AG09319 (cell line): ENCODE measurements around the gene OR8K3.

Experiments used
- DNase-seq: peaks from one replicate; pipeline ENCODE4 v3.0.0-alpha.2; 2010; ENCODE audit warnings: low read depth; ENCODE audit errors: extremely low read depth
- TF ChIP-seq, protein P1 (sequence below): IDR thresholded peaks from 2 replicates; pipeline ENCODE4 v1.5.1; 2011; ENCODE audit warnings: low read depth, mild to moderate bottlenecking, inconsistent platforms, low read length, moderate library complexity

The OR8K3 gene

DNA sequence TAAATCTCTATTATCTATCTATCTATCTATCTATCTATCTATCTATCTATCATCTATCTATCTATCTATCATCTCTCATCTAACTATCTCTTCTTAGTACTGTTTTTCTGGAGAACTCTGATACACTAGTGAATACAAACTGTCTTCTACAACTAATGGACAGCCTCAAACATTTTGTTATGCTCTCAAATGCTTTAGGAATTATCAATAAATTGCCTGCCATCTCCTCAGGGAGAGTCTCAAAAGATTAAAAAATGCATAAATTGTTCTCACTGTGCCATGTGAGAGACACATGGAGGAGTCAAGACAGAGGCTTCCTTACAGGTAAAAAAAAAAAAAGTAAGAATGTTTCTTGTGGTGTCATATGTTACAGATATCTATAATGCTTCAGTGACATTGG lies at the start of gene OR8K3:
OR8K3 (plus strand) TSS at position 301 of the 400 bp plus-strand sequence. CDS start 3,163 bp downstream, outside the sequence.
- TF ChIP-seq, protein P1, sequence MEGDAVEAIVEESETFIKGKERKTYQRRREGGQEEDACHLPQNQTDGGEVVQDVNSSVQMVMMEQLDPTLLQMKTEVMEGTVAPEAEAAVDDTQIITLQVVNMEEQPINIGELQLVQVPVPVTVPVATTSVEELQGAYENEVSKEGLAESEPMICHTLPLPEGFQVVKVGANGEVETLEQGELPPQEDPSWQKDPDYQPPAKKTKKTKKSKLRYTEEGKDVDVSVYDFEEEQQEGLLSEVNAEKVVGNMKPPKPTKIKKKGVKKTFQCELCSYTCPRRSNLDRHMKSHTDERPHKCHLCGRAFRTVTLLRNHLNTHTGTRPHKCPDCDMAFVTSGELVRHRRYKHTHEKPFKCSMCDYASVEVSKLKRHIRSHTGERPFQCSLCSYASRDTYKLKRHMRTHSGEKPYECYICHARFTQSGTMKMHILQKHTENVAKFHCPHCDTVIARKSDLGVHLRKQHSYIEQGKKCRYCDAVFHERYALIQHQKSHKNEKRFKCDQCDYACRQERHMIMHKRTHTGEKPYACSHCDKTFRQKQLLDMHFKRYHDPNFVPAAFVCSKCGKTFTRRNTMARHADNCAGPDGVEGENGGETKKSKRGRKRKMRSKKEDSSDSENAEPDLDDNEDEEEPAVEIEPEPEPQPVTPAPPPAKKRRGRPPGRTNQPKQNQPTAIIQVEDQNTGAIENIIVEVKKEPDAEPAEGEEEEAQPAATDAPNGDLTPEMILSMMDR = no peak
- no peak for DNase-seq

DNA sequence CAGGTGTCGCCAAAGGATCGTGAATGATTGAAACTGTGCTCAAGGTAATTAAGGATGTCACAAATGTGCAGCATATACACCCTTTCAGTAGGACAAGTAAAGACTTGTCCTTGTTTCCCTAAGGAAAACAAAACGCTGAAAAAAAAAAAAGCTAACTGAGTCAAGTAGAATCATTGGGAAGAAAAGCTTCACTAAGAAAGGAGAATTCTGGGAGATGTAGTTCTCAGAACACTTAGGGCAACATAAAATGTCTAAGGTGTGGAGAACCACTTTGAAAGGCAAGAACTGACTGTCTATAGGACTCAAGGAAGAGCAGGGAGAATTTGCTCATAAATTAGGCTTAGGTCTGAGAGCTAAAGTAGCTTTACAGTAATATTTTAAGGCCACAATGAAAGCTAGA lies 43.9 kb upstream of the OR8K3 start:
- DNase-seq = no peak
- TF ChIP-seq, protein P1 = no peak

GRCh38 chr11:56273854-56274253 lies 41.1 kb upstream of the OR8K3 start, which contains the start of gene OR5T1:
Gene OR5T1 (plus strand): TSS chr11:56274154. CDS start chr11:56275639, 1,485 bp downstream.
- TF ChIP-seq, protein P1 = no peak
- DNase-seq = no peak

DNA sequence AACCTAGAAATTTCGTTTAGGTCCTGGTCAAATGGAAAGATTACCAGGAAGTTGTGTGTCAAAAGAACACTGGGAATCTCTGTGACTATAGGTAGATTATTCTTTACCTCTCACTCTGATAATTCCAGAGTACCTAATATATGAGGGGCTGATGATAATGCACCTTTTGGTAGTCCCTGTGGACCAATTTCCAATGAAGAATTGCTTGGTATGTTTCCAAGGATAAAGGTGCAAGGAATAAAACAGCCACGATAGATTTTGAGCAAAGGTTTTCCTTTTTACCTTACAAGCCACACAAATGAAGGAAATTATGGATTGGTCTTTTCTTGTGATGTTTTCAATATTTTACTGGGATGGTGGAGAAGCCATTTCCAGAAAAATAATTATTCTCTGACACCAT lies 22.8 kb upstream of the OR8K3 start, which contains the start of gene OR8H1:
OR8H1 (minus strand) TSS at position 101 of the 400 bp plus-strand sequence. CDS start 1,192 bp downstream, outside the sequence.
- TF ChIP-seq, protein P1 = no peak
- DNase-seq = no peak

DNA sequence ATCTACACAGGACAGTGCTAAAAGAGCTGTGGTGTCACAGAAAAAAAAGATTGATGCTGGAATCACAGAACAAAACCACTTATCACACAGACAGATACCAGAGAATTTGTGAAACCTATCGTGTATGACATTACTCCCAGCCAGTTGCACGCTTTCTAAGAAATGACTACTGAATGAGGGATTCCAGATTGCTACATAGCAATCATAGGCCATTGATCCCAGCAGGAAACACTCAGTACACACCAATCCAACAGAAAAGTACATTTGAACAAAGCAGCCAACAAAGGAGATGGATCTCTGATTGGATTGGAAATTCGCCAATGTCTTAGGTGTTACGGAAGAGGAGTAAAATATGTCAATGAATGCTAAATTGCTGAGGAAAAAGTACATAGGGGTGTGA lies 18.0 kb upstream of the OR8K3 start:
- DNase-seq = no peak
- TF ChIP-seq, protein P1 = no peak

GRCh38 chr11:56307836-56308235 lies 7.1 kb upstream of the OR8K3 start:
- TF ChIP-seq, protein P1 = no peak
- no peak for DNase-seq

DNA sequence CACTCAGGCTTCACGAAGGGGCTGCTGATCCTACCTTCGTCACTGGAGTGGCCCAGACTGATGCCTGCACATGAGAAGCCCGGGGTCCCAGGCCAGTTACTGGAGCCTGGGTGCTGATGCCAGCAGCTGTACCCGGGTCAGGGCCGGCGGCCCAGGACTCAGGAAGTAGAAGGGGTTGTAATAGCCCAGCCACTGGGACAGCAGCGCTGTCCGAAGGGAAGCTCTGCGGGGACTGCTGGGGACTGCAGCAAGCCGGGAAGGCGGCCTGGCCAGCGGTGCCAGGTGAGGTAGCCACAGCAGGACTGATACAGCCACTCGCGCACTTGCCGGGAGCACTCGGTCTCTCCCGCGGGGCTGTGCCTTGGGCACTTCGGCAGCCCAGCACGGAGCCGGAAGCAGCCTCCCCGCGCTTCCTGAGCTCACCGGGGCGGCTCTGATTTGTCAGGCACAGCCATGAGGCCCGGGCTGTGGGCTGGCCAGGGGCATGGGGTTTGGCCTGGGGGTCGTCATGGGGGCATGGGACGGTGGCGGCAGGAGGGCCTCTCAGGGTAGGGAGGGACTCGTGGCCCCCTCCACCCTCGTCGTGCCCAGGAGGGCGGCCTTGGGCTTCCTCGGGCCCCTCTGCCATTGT lies 17.0 kb downstream of the OR8K3 start:
- TF ChIP-seq, protein P1 = no peak
- DNase-seq = no peak
